Astrocyte of the spinal cord (primary cell): Measurements from ENCODE around the gene DLEC1.

Experiments
- DNase-seq: peaks from one replicate; pipeline ENCODE4 v3.0.0; 2011; ENCODE audit warnings: low read depth, low spot score
- H3K4me3 ChIP-seq: 2 replicates; pipeline ENCODE4 v1.5.1; 2011; ENCODE audit warnings: low read depth, mild to moderate bottlenecking, low read length, moderate library complexity
- in situ Hi-C: cut with HindIII; loops from 2 replicates; pipeline ENCODE4 v1.10.0; 2017; ENCODE audit warnings: low sequenced_read_pairs
- TF ChIP-seq, protein P1 (sequence below): IDR thresholded peaks from 2 replicates; pipeline ENCODE4 v1.5.1; 2012; ENCODE audit warnings: low read depth, mild to moderate bottlenecking, low read length, inconsistent platforms

DLEC1 gene

GRCh38 chr3:38150780-38151528 lies 111.9 kb downstream of the DLEC1 start:
- DNase-seq = no peak
- TF ChIP-seq, protein P1, sequence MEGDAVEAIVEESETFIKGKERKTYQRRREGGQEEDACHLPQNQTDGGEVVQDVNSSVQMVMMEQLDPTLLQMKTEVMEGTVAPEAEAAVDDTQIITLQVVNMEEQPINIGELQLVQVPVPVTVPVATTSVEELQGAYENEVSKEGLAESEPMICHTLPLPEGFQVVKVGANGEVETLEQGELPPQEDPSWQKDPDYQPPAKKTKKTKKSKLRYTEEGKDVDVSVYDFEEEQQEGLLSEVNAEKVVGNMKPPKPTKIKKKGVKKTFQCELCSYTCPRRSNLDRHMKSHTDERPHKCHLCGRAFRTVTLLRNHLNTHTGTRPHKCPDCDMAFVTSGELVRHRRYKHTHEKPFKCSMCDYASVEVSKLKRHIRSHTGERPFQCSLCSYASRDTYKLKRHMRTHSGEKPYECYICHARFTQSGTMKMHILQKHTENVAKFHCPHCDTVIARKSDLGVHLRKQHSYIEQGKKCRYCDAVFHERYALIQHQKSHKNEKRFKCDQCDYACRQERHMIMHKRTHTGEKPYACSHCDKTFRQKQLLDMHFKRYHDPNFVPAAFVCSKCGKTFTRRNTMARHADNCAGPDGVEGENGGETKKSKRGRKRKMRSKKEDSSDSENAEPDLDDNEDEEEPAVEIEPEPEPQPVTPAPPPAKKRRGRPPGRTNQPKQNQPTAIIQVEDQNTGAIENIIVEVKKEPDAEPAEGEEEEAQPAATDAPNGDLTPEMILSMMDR = no peak
- H3K4me3 ChIP-seq = no peak overlapping the region
- in situ Hi-C loops = no loop called here

DNA sequence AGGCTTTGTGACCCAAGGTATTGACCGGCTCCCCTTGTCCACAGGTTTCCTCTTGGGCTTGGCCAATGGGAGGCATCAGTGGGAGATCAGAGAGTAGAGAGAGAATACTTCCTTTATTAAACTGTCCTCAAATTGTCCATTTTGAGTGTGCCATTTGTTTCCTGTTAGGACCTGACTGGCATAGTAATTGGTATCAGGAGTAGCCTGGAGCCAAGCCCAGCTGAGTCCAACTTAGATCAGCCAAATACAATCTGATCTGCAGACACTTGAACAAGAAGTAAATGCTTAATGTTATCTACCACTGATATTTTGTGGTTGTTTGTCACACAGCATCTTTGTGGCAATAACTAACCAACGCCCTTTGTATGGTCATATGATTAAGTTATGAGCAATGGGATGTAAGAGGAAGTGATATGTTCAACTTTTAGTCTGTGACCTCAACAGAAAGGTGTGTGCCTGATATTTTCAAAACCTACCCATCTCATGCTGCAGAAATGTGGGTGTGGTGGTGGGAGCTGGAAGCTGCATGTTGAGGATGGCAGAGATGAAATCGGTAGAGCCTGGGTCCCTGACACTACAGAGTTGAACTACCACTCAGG lies 112.8 kb downstream of the DLEC1 start:
- H3K4me3 ChIP-seq = no peak overlapping the region
- no peak for DNase-seq
- in situ Hi-C loops = no loop called here
- TF ChIP-seq, protein P1 = no peak

- TF ChIP-seq, protein P1 = no peak
- in situ Hi-C loops = no loop called here
- H3K4me3 ChIP-seq = no peak overlapping the region
- DNase-seq = no peak
These were observed 113.6 kb downstream of the DLEC1 start for GRCh38 chr3:38152609-38153008.

DNA sequence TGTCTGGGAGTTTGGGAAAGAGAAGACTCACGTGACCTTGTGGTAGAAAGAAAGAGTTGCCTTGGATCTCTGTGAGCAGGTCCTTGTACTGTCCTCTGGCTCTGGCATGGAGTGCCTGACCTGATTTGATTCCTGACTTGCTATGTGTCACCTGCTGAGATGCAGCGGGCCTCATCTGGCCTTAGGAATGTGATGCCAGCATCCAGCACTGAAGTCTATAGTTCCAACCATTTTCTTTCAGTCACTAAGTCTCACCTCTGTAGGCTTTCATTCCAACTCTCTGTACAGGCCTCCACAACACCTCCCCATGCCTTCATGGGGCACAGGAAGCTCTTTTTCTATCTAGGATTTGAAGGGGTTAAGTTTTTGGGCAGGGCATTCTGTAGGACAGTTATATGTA lies 114.2 kb downstream of the DLEC1 start:
- no peak overlapping the region for H3K4me3 ChIP-seq
- DNase-seq = no peak
- TF ChIP-seq, protein P1 = no peak
- in situ Hi-C loops = no loop called here

GRCh38 chr3:38154033-38154494 lies 115.1 kb downstream of the DLEC1 start:
- no peak for DNase-seq
- TF ChIP-seq, protein P1 = no peak
- H3K4me3 ChIP-seq = no peak overlapping the region
- in situ Hi-C loops = no loop called here

GRCh38 chr3:38154625-38155255 lies 115.7 kb downstream of the DLEC1 start:
- TF ChIP-seq, protein P1 = no peak

More at GRCh38 chr3:38154625-38155255, 115.7 kb downstream of the DLEC1 start:
- DNase-seq = no peak
- no peak overlapping the region for H3K4me3 ChIP-seq
- in situ Hi-C loops = no loop called here
